Ishikawa (cell line): ENCODE measurements around the gene PINLYP.

Experiments used
- CEBPB ChIP-seq: IDR thresholded peaks from 2 replicates; pipeline ENCODE4 v1.6.1; 2012
- CREB1 ChIP-seq: IDR thresholded peaks from 2 replicates; pipeline ENCODE4 v1.6.1; 2012; ENCODE audit warnings: low read depth
- EGR1 ChIP-seq: IDR thresholded peaks from 2 replicates; pipeline ENCODE4 v1.6.1; 2012
- EP300 ChIP-seq: IDR thresholded peaks from 2 replicates; pipeline ENCODE4 v1.6.1; 2012; ENCODE audit warnings: borderline replicate concordance
- FOXM1 ChIP-seq: IDR thresholded peaks from 2 replicates; pipeline ENCODE4 v1.6.1; 2012; ENCODE audit warnings: low read depth, borderline replicate concordance
- NFIC ChIP-seq: IDR thresholded peaks from 2 replicates; pipeline ENCODE4 v1.6.1; 2012
- RAD21 ChIP-seq: IDR thresholded peaks from 2 replicates; pipeline ENCODE4 v1.6.1; 2012; ENCODE audit warnings: low read depth
- REST ChIP-seq: IDR thresholded peaks from 2 replicates; pipeline ENCODE4 v1.6.1; 2012; ENCODE audit warnings: low read depth, mild to moderate bottlenecking
- TAF1 ChIP-seq: IDR thresholded peaks from 2 replicates; pipeline ENCODE4 v1.6.1; 2012; ENCODE audit warnings: low read depth, mild to moderate bottlenecking
- TCF12 ChIP-seq: IDR thresholded peaks from 2 replicates; pipeline ENCODE4 v1.6.1; 2012; ENCODE audit warnings: low read depth
- TEAD4 ChIP-seq: IDR thresholded peaks from 2 replicates; pipeline ENCODE4 v1.6.1; 2012
- USF1 ChIP-seq: IDR thresholded peaks from 2 replicates; pipeline ENCODE4 v1.6.1; 2012
- YY1 ChIP-seq: IDR thresholded peaks from 2 replicates; pipeline ENCODE4 v1.6.1; 2012; ENCODE audit warnings: low read depth
- ZBTB7A ChIP-seq: IDR thresholded peaks from 2 replicates; pipeline ENCODE4 v1.6.1; 2012; ENCODE audit warnings: low read depth
- TF ChIP-seq, protein P1 (sequence below): IDR thresholded peaks from 2 replicates; pipeline ENCODE4 v1.6.1; 2012

The PINLYP gene

DNA sequence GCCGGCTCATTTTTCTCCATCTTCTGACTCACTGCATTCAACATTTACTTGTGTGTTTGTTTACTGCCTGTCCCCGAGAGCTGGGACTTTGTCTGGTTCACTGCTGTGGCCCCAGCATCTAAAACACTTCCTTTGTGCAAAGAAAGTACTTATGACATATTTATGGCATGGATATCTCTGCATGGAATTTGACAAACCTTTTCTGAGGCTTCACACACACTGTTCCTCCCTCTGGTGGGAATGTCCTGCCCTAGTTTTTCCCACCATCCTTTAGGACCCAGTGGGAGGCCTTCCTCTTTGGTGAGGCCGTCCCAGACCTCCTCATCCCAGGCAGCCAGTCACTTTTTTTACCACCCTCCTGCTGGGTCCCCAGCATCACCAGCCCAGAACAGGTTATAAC is 34.9 kb downstream of the PINLYP start:
- TF ChIP-seq REST: no peak
- TF ChIP-seq, protein P1, sequence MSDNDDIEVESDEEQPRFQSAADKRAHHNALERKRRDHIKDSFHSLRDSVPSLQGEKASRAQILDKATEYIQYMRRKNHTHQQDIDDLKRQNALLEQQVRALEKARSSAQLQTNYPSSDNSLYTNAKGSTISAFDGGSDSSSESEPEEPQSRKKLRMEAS: no peak
- no peak for TF ChIP-seq NFIC
- no peak for TF ChIP-seq EP300
- TF ChIP-seq CREB1: no peak
- no peak for TF ChIP-seq CEBPB
- no peak for TF ChIP-seq FOXM1
- no peak for TF ChIP-seq EGR1
- no peak for TF ChIP-seq TEAD4
- no peak for TF ChIP-seq RAD21
- TF ChIP-seq ZBTB7A: no peak
- TF ChIP-seq USF1: no peak
- TF ChIP-seq TAF1: no peak
- TF ChIP-seq TCF12: no peak
- TF ChIP-seq YY1: no peak

DNA sequence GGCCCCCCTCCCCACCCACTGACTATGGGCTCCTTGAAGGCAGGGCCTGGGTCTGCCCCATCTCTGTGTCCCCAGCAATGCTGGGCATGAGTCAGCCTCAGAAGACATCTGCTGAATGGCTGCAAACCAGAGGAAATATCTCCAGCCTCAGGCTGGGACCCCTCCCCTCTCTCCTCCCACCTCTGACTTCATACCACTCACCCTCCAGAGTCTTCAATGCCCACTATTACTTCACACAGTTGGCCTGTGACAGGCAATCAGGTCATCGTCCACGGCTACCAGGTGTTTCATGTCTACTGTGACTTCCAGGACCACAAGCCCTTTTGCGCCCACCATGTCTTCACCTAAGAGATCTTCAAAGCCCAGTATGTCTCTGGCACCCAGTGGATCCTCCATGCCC is 36.2 kb downstream of the PINLYP start, which contains the start of gene SRRM5:
Gene SRRM5, plus strand, starts transcription at position 301 of the 400 bp plus-strand sequence. Its CDS starts 34 bp downstream, at position 335.
- TF ChIP-seq NFIC: no peak
- TF ChIP-seq USF1: no peak
- no peak for TF ChIP-seq YY1
- no peak for TF ChIP-seq TEAD4
- TF ChIP-seq, protein P1: no peak
- no peak for TF ChIP-seq FOXM1
- no peak for TF ChIP-seq REST
- no peak for TF ChIP-seq EGR1
- no peak for TF ChIP-seq CREB1
- no peak for TF ChIP-seq EP300
- TF ChIP-seq TCF12: no peak
- TF ChIP-seq CEBPB: no peak
- no peak for TF ChIP-seq RAD21
- no peak for TF ChIP-seq TAF1

DNA sequence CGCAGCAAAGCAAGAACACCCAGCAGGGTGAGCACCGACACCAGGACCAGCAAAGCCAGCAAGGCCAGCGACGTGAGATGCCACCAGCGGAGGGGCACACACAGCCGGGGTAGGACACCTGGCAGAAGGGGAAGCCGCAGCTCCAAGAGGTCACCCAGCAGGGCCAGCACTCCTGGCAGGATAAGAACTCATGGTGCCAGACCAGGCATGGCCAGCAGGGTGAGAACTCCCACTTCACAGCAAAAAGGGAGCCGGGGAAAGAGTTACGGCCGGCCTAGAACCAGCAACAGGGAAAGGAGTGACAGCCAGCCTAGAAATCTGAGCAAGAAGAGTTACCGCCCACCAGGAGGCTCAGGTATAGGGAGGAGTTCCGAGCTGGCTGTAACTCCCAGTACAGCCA is 36.8 kb downstream of the PINLYP start:
- TF ChIP-seq USF1 (no peak), FOXM1 (no peak), CREB1 (no peak), EP300 (no peak), REST (no peak), EGR1 (no peak), NFIC (no peak), TAF1 (no peak), YY1 (no peak), ZBTB7A (no peak), CEBPB (no peak), TCF12 (no peak), RAD21 (no peak)
- TF ChIP-seq, protein P1: no peak

DNA sequence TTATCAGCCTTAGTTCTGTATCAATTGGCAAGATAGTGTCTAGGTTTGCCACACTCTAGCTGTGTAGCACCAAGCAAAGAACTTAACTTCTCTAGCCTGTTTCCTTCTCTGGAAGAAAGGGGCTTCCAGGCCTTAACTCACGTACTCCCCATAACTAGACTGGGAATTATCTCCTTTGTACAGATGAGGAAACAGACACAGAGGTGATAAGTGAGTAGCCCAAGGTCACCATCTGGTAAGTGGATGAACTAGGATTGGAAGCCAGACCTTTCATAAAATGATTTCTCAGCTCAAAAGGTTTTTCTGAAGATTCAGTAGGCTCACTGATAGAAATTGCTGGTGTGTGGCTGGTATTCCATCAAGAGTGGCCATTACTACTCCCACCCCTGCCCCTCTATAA is 40.7 kb downstream of the PINLYP start:
- no peak for TF ChIP-seq TCF12
- TF ChIP-seq USF1: no peak
- no peak for TF ChIP-seq YY1
- TF ChIP-seq NFIC: no peak
- TF ChIP-seq TEAD4: no peak
- no peak for TF ChIP-seq RAD21
- no peak for TF ChIP-seq FOXM1
- no peak for TF ChIP-seq TAF1
- no peak for TF ChIP-seq EGR1
- TF ChIP-seq EP300: no peak
- no peak for TF ChIP-seq CREB1
- TF ChIP-seq REST: no peak
